IMR-90 (cell line): ENCODE measurements around the gene LRRFIP1. TPM values are rescaled to one million over a fixed set of nuclear protein-coding genes. Genes with fewer than 3 reads are reported as not detected.

Experiments used
- ATAC-seq: fragments of 200-7000 bp; cut with Tn5 transposase; 2 replicates; pipeline ENCODE4 v1.9.1; 2020; ENCODE audit warnings: low read depth, mild to moderate bottlenecking, moderate library complexity
- BruUV-seq: library from RNA; stranded (reverse); fragments of 400-500 nt; replicated peaks from 2 replicates; lab custom pipeline; 2021; lab: Mats Ljungman, UMichigan
- CTCF ChIA-PET: fragments of 300-600 bp; formaldehyde crosslinking; extraction: SDS; loops from one replicate; lab custom pipeline; 2021; ENCODE audit warnings: antibody characterized with exemption; lab: Yijun Ruan, JAX
- POLR2A ChIA-PET: fragments of 300-600 bp; sonication (Branson Sonifier 250); formaldehyde crosslinking; loops from one replicate; lab custom pipeline; 2022; ENCODE audit warnings: antibody characterized with exemption; ENCODE audit not compliant: unreplicated experiment; lab: Charles Lee
- DNase-seq: peaks from one replicate; pipeline ENCODE4 v3.0.0; 2013
- H2AFZ ChIP-seq: replicated peaks from 2 replicates; pipeline ENCODE3; 2013; ENCODE audit warnings: low read length, mild to moderate bottlenecking; ENCODE audit not compliant: poor library complexity
- H2AK5ac ChIP-seq: 2 replicates; pipeline ENCODE4 v1.6.1; 2013; ENCODE audit warnings: low read depth, low read length, inconsistent platforms
- H2AK9ac ChIP-seq: replicated peaks from 2 replicates; pipeline ENCODE3; 2013; ENCODE audit warnings: mild to moderate bottlenecking, low read depth, low read length, moderate library complexity; ENCODE audit not compliant: poor library complexity
- H2BK120ac ChIP-seq: 2 replicates; pipeline ENCODE4 v1.6.1; 2013; ENCODE audit warnings: low read depth, low read length, inconsistent platforms
- H2BK15ac ChIP-seq: 3 replicates; pipeline ENCODE4 v1.6.1; 2013; ENCODE audit warnings: low read depth, low read length, inconsistent platforms
- H2BK20ac ChIP-seq: 2 replicates; pipeline ENCODE4 v1.6.1; 2013; ENCODE audit warnings: low read depth, mild to moderate bottlenecking, inconsistent platforms, low read length, moderate library complexity
- H2BK5ac ChIP-seq: 2 replicates; pipeline ENCODE4 v1.6.1; 2013; ENCODE audit warnings: mild to moderate bottlenecking, low read depth, low read length, inconsistent platforms; ENCODE audit not compliant: poor library complexity, severe bottlenecking
- H3K14ac ChIP-seq: replicated peaks from 2 replicates; pipeline ENCODE4 v1.6.1; 2013; ENCODE audit warnings: low read depth, low read length, inconsistent platforms
- H3K18ac ChIP-seq: 2 replicates; pipeline ENCODE4 v1.6.1; 2013; ENCODE audit warnings: low read depth, low read length, control low read depth
- H3K23ac ChIP-seq: 2 replicates; pipeline ENCODE4 v1.6.1; 2013; ENCODE audit warnings: low read depth, low read length, inconsistent platforms
- H3K27ac ChIP-seq: 2 replicates; pipeline ENCODE4 v1.5.1; 2013; ENCODE audit warnings: mild to moderate bottlenecking, control low read depth, low read length; ENCODE audit not compliant: insufficient read depth
- H3K27me3 ChIP-seq: 2 replicates; pipeline ENCODE4 v1.6.1; 2013; ENCODE audit warnings: low read length; ENCODE audit not compliant: control insufficient read depth, insufficient read depth
- H3K36me3 ChIP-seq: 2 replicates; pipeline ENCODE4 v1.6.1; 2013; ENCODE audit warnings: low read length, mixed read lengths; ENCODE audit not compliant: control insufficient read depth, insufficient read depth
- H3K4ac ChIP-seq: 2 replicates; pipeline ENCODE4 v1.6.1; 2013; ENCODE audit warnings: low read depth, low read length, inconsistent platforms
- H3K4me1 ChIP-seq: 2 replicates; pipeline ENCODE4 v1.6.1; 2013; ENCODE audit warnings: low read length, mixed read lengths; ENCODE audit not compliant: control insufficient read depth, insufficient read depth
- H3K4me2 ChIP-seq: 2 replicates; pipeline ENCODE4 v1.6.1; 2013; ENCODE audit warnings: low read depth, mild to moderate bottlenecking, control low read depth, low read length, moderate library complexity
- H3K4me3 ChIP-seq: 2 replicates; pipeline ENCODE4 v1.5.1; 2013; ENCODE audit warnings: low read depth, mild to moderate bottlenecking, control low read depth, low read length, moderate library complexity; ENCODE audit not compliant: insufficient read depth
- H3K56ac ChIP-seq: 2 replicates; pipeline ENCODE4 v1.6.1; 2013; ENCODE audit warnings: low read length, inconsistent platforms; ENCODE audit not compliant: insufficient read depth; ENCODE audit errors: extremely low read depth
- H3K79me1 ChIP-seq, 2 experiments: 2 replicates each; pipeline ENCODE4 v1.6.1; 2013; ENCODE audit warnings: low read length in 2 of 2, inconsistent platforms in 1 of 2, low read depth in 1 of 2
- H3K9ac ChIP-seq: 2 replicates; pipeline ENCODE4 v1.6.1; 2013; ENCODE audit warnings: low read depth, low read length, control low read depth
- H3K9me1 ChIP-seq: 2 replicates; pipeline ENCODE4 v1.6.1; 2013; ENCODE audit warnings: low read length, inconsistent platforms; ENCODE audit not compliant: insufficient read depth
- H3K9me3 ChIP-seq: 2 replicates; pipeline ENCODE4 v1.6.1; 2013; ENCODE audit warnings: low read length; ENCODE audit not compliant: control insufficient read depth, insufficient read depth
- H4K20me1 ChIP-seq: 2 replicates; pipeline ENCODE4 v1.6.1; 2013; ENCODE audit warnings: low read length, inconsistent platforms; ENCODE audit not compliant: insufficient read depth
- H4K5ac ChIP-seq: 2 replicates; pipeline ENCODE4 v1.6.1; 2013; ENCODE audit warnings: mild to moderate bottlenecking, low read depth, low read length, control low read depth
- H4K8ac ChIP-seq, 2 experiments: 2 replicates each; pipeline ENCODE4 v1.6.1; 2013; ENCODE audit warnings: low read depth in 2 of 2, low read length in 2 of 2, control low read depth in 1 of 2, inconsistent platforms in 1 of 2
- H4K91ac ChIP-seq: 2 replicates; pipeline ENCODE4 v1.6.1; 2013; ENCODE audit warnings: low read depth, low read length, inconsistent platforms; ENCODE audit not compliant: insufficient read depth
- CEBPB ChIP-seq: IDR thresholded peaks from 2 replicates; pipeline ENCODE4 v1.6.1; 2012; ENCODE audit warnings: low read depth, low read length, improper control_type of control experiment
- CHD1 ChIP-seq: IDR thresholded peaks from 2 replicates; pipeline ENCODE4 v1.6.1; 2012; ENCODE audit warnings: low read depth, low read length, improper control_type of control experiment
- ELK1 ChIP-seq: fragments of 150-350 bp; IDR thresholded peaks from 2 replicates; pipeline ENCODE4 v1.6.1; 2016; ENCODE audit warnings: low read depth, mild to moderate bottlenecking, low read length, moderate library complexity, borderline replicate concordance
- FOS ChIP-seq: fragments of 150-350 bp; IDR thresholded peaks from 2 replicates; pipeline ENCODE4 v1.6.1; 2016; ENCODE audit warnings: low read depth, low read length
- MAFK ChIP-seq: IDR thresholded peaks from 2 replicates; pipeline ENCODE4 v1.6.1; 2012; ENCODE audit warnings: low read depth, low read length, improper control_type of control experiment
- MXI1 ChIP-seq: IDR thresholded peaks from 2 replicates; pipeline ENCODE4 v1.6.1; 2012; ENCODE audit warnings: low read depth, mild to moderate bottlenecking, low read length, moderate library complexity, borderline replicate concordance
- RAD21 ChIP-seq: IDR thresholded peaks from 2 replicates; pipeline ENCODE4 v1.6.1; 2012; ENCODE audit warnings: low read length, improper control_type of control experiment
- RCOR1 ChIP-seq: IDR thresholded peaks from 2 replicates; pipeline ENCODE4 v1.6.1; 2012; ENCODE audit warnings: mild to moderate bottlenecking, low read length, improper control_type of control experiment; ENCODE audit not compliant: insufficient replicate concordance
- USF2 ChIP-seq: fragments of 150-350 bp; IDR thresholded peaks from 2 replicates; pipeline ENCODE4 v1.6.1; 2017; ENCODE audit warnings: mild to moderate bottlenecking, antibody characterized with exemption, low read length, low read depth
- WGBS, 2 experiments: methylation state at CpG; one replicate each; pipeline versions ENCODE4 v1.1.5 to v1.1.7; 2013; ENCODE audit warnings: missing lambda C conversion rate in 2 of 2; ENCODE audit not compliant: insufficient read length in 1 of 2; ENCODE audit errors: extremely low coverage in 2 of 2; 5-methylcytosine and 5-hydroxymethylcytosine counted together
- dilution Hi-C: fragments of 300-500 bp; cut with HindIII; formaldehyde crosslinking; loops from one replicate; pipeline ENCODE4 v1.14.3; 2018; ENCODE audit warnings: low sequenced_read_pairs; ENCODE audit not compliant: unreplicated experiment
- in situ Hi-C: fragments of 300-500 bp; cut with MboI; formaldehyde crosslinking; loops from 3 replicates; pipeline ENCODE4 v1.14.3; 2019; ENCODE audit warnings: low sequenced_read_pairs, inconsistent platforms, mixed read lengths
- intact Hi-C: fragments of 100-400 bp; cut with micrococcal nuclease; formaldehyde crosslinking; loops from 2 replicates; pipeline ENCODE4 v1.10.0; 2022
- polyA plus RNA-seq, 3 experiments: library from polyadenylated mRNA; depleted of rRNA; stranded (reverse); fragments of >200 nt; gene quantifications; 2 replicates each; pipeline ENCODE4 v1.2.3, GENCODE V29; 2012; ENCODE audit warnings: low replicate concordance in 1 of 3
- total RNA-seq: library from RNA; depleted of rRNA; stranded (reverse); fragments of >200 nt; gene quantifications from 2 replicates; pipeline ENCODE4 v1.2.3, GENCODE V29; 2012

Gene LRRFIP1
- total and polyA plus RNA-seq, 2 of the 4 experiments (the other 2 are of a cell fraction) = 52.2 to 54.4 TPM

- Histone ChIP-seq H2AK5ac (no peak overlapping the region), H2BK15ac (no peak overlapping the region), H2AK9ac (no peak overlapping the region), H3K4me2 (no peak overlapping the region), H3K27ac (no peak overlapping the region), H3K4ac (no peak overlapping the region), H3K9me1 (no peaks in the 10 kb centered on the region), H4K8ac (no peak overlapping the region), H3K9ac (no peak overlapping the region), H3K18ac (no peak overlapping the region), H4K91ac (no peak overlapping the region), H3K36me3 (no peaks in the 10 kb centered on the region), H2BK20ac (no peak overlapping the region), H3K79me1 (no peaks in the 10 kb centered on the region), H3K14ac (no peak overlapping the region), H2BK5ac (no peak overlapping the region), H2AFZ (no peak overlapping the region), H3K9me3 (peaks cover 4% of the 10 kb centered on the region; the same call in 1 of the 2 replicates), H3K56ac (no peak overlapping the region), H3K27me3 (peaks cover 17% of the 10 kb centered on the region), H4K20me1 (no peaks in the 10 kb centered on the region), H3K4me3 (no peak overlapping the region), H3K23ac (no peak overlapping the region), H4K5ac (no peak overlapping the region), H3K4me1 (no peaks in the 10 kb centered on the region), H2BK120ac (no peak overlapping the region)
- dilution Hi-C loops = no loop called here
- CTCF ChIA-PET = no interaction called here
- no CpG with 5 or more reads among the region's 2 CpGs for WGBS, 2 experiments
- BruUV-seq = no TSS peak
- DNase-seq (peak; percentile 50), ATAC-seq (peak; percentile 46)
- POLR2A ChIA-PET = no interaction called here
- no peak for TF ChIP-seq FOS
- no peak for TF ChIP-seq USF2
- TF ChIP-seq ELK1 = no peak
- no peak for TF ChIP-seq RAD21
- TF ChIP-seq RCOR1 = no peak
- no peak for TF ChIP-seq CHD1
- TF ChIP-seq MAFK = no peak
- TF ChIP-seq MXI1 = no peak
- TF ChIP-seq CEBPB = no peak
- intact Hi-C loops = no loop called here
- in situ Hi-C loops = no loop called here
Measured at GRCh38 chr2:237806334-237806733, 178.9 kb downstream of the LRRFIP1 start.
